SK-N-SH (cell line): ENCODE data around the gene ELMO1.

Experiments used
- CTCF ChIP-seq: fragments of 200-600 bp; sonication (generic); IDR thresholded peaks from 2 replicates; pipeline ENCODE4 v1.6.1; 2017; ENCODE audit warnings: antibody characterized with exemption, mild to moderate bottlenecking, moderate library complexity
- FOSL2 ChIP-seq: IDR thresholded peaks from 2 replicates; pipeline ENCODE4 v1.4.0; 2012; ENCODE audit warnings: low read depth, mild to moderate bottlenecking, moderate library complexity, borderline replicate concordance
- POLR2AphosphoS5 ChIP-seq: IDR thresholded peaks from 2 replicates; pipeline ENCODE4 v1.6.1; 2012; ENCODE audit warnings: low read depth, low read length
- RAD21 ChIP-seq: IDR thresholded peaks from 2 replicates; pipeline ENCODE4 v1.6.1; 2012; ENCODE audit warnings: mild to moderate bottlenecking, low read length
- YY1 ChIP-seq: IDR thresholded peaks from 2 replicates; pipeline ENCODE4 v1.4.0; 2012; ENCODE audit warnings: low read depth, mild to moderate bottlenecking
- TF ChIP-seq, protein P1 (sequence below): fragments of 150-350 bp; IDR thresholded peaks from 2 replicates; pipeline ENCODE4 v1.6.1; 2017; ENCODE audit warnings: antibody characterized with exemption, low read length, low read depth, borderline replicate concordance

DNA sequence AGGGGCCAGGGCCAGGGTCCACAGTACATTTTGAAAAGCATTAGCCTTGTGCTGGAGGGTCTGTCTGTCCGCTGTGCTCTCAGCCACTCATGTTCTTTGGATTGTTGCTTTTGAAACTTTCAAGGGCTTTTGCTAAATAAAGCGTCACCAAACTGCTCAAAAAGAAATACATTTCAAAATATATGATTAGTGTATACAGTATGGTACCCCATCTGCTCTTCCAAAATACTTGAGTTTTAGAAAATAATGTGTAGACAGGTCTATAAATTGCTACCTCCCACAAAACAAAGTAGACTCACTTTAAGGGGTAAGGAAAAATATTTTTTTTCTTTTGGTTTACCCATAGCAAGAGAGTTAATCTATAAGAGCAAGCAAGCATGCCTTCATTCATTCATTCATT is 530.1 kb downstream of the ELMO1 start:
- TF ChIP-seq CTCF, result no peak
- TF ChIP-seq, protein P1, sequence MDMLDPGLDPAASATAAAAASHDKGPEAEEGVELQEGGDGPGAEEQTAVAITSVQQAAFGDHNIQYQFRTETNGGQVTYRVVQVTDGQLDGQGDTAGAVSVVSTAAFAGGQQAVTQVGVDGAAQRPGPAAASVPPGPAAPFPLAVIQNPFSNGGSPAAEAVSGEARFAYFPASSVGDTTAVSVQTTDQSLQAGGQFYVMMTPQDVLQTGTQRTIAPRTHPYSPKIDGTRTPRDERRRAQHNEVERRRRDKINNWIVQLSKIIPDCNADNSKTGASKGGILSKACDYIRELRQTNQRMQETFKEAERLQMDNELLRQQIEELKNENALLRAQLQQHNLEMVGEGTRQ, result no peak
- no peak for TF ChIP-seq YY1
- no peak for TF ChIP-seq RAD21
- no peak for TF ChIP-seq FOSL2
- TF ChIP-seq POLR2AphosphoS5, result no peak
